Hematopoietic multipotent progenitor cell treated with erythropoietin and hydrocortisone succinate and interleukin-3 and kit ligand, for 6 days (in vitro differentiated cells): Measurements from ENCODE around the gene OR9A4.
A peak's percentile ranks its signal among the peaks of the same experiment; 100 is the strongest.
"Not testable (repeated sequence)": the region's sequence is repeated elsewhere in the genome, so short reads cannot be mapped to it uniquely, and the experiment has no call there.

Experiments
- DNase-seq: peaks from one replicate; pipeline ENCODE4 v3.0.0-alpha.2; 2015

Gene OR9A4

GRCh38 chr7:141916099-141916498 is at the start of gene OR9A4:
TSS of gene OR9A4 (plus strand) at chr7:141916399. CDS start at chr7:141918876, 2,477 bp downstream.
- DNase-seq: no peak

GRCh38 chr7:141866974-141867373 is 49.2 kb upstream of the OR9A4 start:
- DNase-seq: no peak

- no peak for DNase-seq
Observed at GRCh38 chr7:141872931-141873330, 43.3 kb upstream of the OR9A4 start.

- DNase-seq: peak; percentile 8
Observed at GRCh38 chr7:141874787-141875186, 41.4 kb upstream of the OR9A4 start.

GRCh38 chr7:141875453-141875852 is 40.7 kb upstream of the OR9A4 start:
- DNase-seq: no peak

GRCh38 chr7:141876371-141876770 is 39.8 kb upstream of the OR9A4 start:
- no peak for DNase-seq

GRCh38 chr7:141877365-141877764 is 38.8 kb upstream of the OR9A4 start:
- no peak for DNase-seq

- no peak for DNase-seq
Observed at GRCh38 chr7:141880960-141881359, 35.2 kb upstream of the OR9A4 start.

- DNase-seq: no peak
Observed at GRCh38 chr7:141884539-141885225, 31.5 kb upstream of the OR9A4 start.

- DNase-seq: no peak
Observed at GRCh38 chr7:141889321-141889720, 26.9 kb upstream of the OR9A4 start.

- no peak for DNase-seq
Observed at GRCh38 chr7:141891336-141891735, 24.9 kb upstream of the OR9A4 start.

- not testable (repeated sequence) for DNase-seq
Observed at GRCh38 chr7:141899366-141899765, 16.8 kb upstream of the OR9A4 start.

- DNase-seq: no peak
Observed at GRCh38 chr7:141906285-141906684, 9.9 kb upstream of the OR9A4 start.

GRCh38 chr7:141911391-141911790 is 4.8 kb upstream of the OR9A4 start:
- DNase-seq: no peak

- DNase-seq: peak; percentile 7
Observed at GRCh38 chr7:141915565-141915964, 634 bp upstream of the OR9A4 start.

- DNase-seq: no peak
Observed at GRCh38 chr7:141920281-141920680, 4.1 kb downstream of the OR9A4 start.

GRCh38 chr7:141928146-141928844 is 12.1 kb downstream of the OR9A4 start:
- DNase-seq: peak; percentile 40

GRCh38 chr7:141928845-141929195 is 12.6 kb downstream of the OR9A4 start:
- no peak for DNase-seq

- no peak for DNase-seq
Observed at GRCh38 chr7:141930211-141930610, 14.0 kb downstream of the OR9A4 start.

GRCh38 chr7:141941075-141941474 is 24.9 kb downstream of the OR9A4 start:
- no peak for DNase-seq

GRCh38 chr7:141943846-141944245 is 27.6 kb downstream of the OR9A4 start:
- no peak for DNase-seq

GRCh38 chr7:141944811-141945210 is 28.6 kb downstream of the OR9A4 start:
- no peak for DNase-seq

GRCh38 chr7:141945356-141945755 is 29.2 kb downstream of the OR9A4 start:
- DNase-seq: peak; percentile 46

GRCh38 chr7:141946796-141947195 is 30.6 kb downstream of the OR9A4 start, which contains the start of gene CLEC5A:
TSS of gene CLEC5A (minus strand) at chr7:141946974. CDS start at chr7:141946292, 682 bp downstream.
- DNase-seq: no peak

- DNase-seq: no peak
Observed at GRCh38 chr7:141949021-141949420, 32.8 kb downstream of the OR9A4 start.
